Measurements from ENCODE around the gene ZNF346.
"Not testable (repeated sequence)": the region's sequence is repeated elsewhere in the genome, so short reads cannot be mapped to it uniquely, and the experiment has no call there.

ZNF346 gene

GRCh38 chr5:177008716-177009115 lies 13.8 kb upstream of the ZNF346 start:
- DNase-seq (ENCODE audit: low read depth in 1 of 2, low spot score in 1 of 2), result no peak

GRCh38 chr5:177010153-177010552 lies 12.3 kb upstream of the ZNF346 start:
- DNase-seq (ENCODE audit: low read depth in 1 of 2, low spot score in 1 of 2), result no peak

DNA sequence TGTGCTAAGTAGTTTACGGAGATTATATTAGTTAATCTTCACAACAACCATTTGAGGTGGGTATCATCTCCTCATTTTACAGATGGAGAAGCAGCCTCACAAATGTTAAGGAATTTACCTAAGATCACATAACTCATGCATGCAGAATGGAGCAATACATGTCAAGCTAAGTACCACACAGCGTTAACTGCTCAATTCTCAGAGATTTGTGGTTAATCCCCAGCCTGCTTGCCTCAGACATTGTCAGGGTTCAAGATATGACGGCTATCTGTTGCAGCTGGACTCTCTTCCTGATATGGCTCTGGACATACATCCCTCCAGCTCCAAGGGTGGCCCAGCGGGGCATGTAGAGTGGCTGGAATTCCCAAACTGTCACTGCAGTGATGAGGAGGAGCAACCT lies 7.3 kb upstream of the ZNF346 start:
- no peak for DNase-seq (ENCODE audit: low read depth in 1 of 2, low spot score in 1 of 2)

- DNase-seq (ENCODE audit: low read depth in 1 of 2, low spot score in 1 of 2), result no peak
These were observed 4.2 kb upstream of the ZNF346 start for GRCh38 chr5:177018341-177018740.

GRCh38 chr5:177020033-177020432 lies 2.5 kb upstream of the ZNF346 start:
- DNase-seq (ENCODE audit: low read depth in 1 of 2, low spot score in 1 of 2), result no peak

GRCh38 chr5:177023303-177023664 lies 788 bp downstream of the ZNF346 start:
- DNase-seq (ENCODE audit: low read depth in 1 of 2, low spot score in 1 of 2), result no peak

DNA sequence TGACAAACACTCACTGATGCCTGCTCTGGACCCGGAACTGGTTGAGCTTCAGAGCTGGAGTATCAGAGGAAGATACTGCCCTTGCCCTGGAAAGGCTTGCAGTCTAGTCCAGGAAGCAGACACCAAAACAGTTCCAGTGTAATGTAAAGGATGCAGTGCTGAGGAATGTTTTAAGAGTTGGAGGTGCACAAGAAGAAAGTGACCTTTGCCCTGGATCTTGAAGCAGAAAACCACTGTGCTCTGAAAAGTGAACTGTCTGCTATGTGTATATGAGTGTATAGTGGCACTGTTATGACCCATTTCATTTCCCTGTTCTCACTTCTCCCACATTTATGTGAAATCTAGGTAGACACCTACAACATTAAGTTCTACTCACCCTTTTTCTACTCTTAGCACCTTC lies 2.1 kb downstream of the ZNF346 start:
- no peak for DNase-seq (ENCODE audit: low read depth in 1 of 2, low spot score in 1 of 2)

- no peak for DNase-seq (ENCODE audit: low read depth in 1 of 2, low spot score in 1 of 2)
These were observed 2.7 kb downstream of the ZNF346 start for GRCh38 chr5:177025101-177025601.

DNA sequence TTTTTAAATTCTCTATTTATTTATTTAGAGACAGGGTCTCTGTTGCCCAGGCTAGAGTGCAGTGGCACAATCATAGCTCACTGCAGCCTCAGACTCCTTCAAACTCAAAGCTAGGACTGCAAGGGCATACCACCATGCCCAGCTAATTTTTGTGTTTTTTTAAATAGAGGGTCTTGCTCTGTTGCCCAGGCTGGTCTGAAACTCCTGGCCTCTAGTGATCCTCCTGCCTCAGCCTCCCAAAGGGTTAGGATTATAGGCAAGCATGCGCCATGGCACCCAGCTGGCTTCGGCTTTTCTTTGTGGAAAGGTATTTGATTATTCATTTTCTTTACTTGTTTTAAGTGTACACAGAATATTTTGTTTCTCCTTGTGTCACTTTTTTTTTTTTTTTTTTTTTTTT lies 5.2 kb downstream of the ZNF346 start:
- DNase-seq (ENCODE audit: low read depth in 1 of 2, low spot score in 1 of 2), result no peak

GRCh38 chr5:177029498-177029897 lies 7.0 kb downstream of the ZNF346 start:
- no peak for DNase-seq (ENCODE audit: low read depth in 1 of 2, low spot score in 1 of 2)

DNA sequence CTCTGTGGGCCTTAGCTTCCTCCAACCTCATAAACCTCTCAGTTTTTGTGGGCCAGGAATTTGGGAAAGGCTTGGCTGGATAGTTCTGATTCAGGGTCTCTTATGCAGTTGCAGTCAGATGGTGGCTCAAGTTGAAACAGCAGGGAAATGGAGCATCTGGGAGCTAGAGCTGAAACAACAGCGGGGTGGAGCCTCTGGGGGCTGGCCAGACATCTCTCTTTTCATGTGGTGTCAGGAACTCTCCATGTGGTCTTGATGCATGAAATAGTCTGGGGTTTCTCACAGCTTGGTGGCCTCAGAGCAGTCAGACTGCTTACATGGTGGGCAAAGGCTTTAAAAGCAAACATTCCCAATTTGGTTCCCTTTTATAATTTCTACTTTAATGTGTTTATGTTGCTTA lies 13.5 kb downstream of the ZNF346 start:
- no peak for DNase-seq (ENCODE audit: low read depth in 1 of 2, low spot score in 1 of 2)

DNA sequence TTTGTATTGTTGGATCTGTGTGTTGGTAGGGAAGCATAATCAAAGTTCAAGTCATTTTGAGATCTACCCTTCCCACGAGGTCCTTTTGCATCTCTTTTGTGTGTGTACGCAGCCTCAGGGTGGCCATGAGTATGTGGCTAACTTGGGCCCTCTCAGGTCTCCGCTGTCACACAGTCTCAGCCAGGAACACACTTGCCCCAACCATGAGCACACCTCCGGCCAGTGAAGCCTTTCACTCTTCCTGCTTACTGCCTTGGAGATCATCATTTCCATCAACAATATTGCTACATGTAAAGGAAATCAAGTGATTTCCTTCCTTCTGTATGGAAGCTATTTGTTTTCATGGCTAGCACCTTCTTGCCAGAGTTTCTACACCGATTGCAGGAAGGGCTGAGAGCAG lies 13.9 kb downstream of the ZNF346 start:
- DNase-seq (ENCODE audit: low read depth in 1 of 2, low spot score in 1 of 2), result no peak

- DNase-seq (ENCODE audit: low read depth in 1 of 2, low spot score in 1 of 2), result no peak
These were observed 14.4 kb downstream of the ZNF346 start for GRCh38 chr5:177036921-177037320.

DNA sequence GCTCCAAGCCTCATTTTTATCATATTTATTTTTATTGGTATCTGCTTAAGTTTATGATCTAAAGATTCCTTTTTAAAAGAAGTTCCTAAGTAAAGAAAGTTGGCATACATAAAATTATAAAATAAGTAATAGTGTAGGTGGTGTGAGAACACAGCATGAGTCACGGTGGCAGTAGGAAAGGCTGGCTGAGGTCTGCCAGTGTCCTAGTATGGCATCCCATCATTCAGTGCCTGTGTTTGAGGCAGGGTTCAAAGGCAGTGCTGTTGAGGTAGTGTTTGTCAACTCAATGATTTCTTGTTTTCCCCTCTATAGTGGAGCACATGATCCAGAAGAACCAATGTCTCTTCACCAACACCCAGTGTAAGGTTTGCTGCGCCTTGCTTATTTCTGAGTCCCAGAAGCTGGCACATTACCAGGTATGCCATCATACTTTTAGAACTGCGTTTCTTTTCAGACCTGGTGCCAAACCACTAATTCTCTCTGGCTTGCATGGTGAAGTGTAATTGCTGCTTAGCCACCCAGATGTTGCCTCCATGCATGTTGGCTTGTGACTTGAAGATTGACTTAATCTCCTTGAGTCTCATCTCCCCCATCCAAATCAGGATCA lies 18.4 kb downstream of the ZNF346 start:
- DNase-seq (ENCODE audit: low read depth in 1 of 2, low spot score in 1 of 2), result no peak

- DNase-seq (ENCODE audit: low read depth in 1 of 2, low spot score in 1 of 2), result no peak
These were observed 19.4 kb downstream of the ZNF346 start for GRCh38 chr5:177041936-177042335.

GRCh38 chr5:177043114-177043513 lies 20.6 kb downstream of the ZNF346 start:
- no peak for DNase-seq (ENCODE audit: low read depth in 1 of 2, low spot score in 1 of 2)

DNA sequence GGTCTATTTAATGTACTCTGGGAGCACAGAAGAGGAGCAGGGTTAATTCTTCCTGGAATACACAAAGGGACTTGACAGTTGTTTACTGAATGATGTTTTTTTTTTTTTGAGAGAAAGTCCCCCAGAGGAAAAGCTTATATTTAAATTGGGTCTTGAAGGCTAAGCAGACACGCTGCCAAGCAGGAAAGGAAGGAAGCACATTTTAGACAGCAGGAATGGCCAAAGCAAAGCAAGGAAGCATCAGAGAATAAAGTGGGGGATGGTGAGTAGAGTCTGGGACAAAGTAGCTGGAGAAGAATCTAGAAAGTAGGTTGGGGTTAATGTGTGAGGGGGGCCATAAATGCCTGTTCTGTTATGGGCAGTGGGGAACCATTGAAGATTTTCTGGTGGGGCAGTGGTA lies 21.5 kb downstream of the ZNF346 start:
- no peak for DNase-seq (ENCODE audit: low read depth in 1 of 2, low spot score in 1 of 2)

- no peak for DNase-seq (ENCODE audit: low read depth in 1 of 2, low spot score in 1 of 2)
These were observed 22.1 kb downstream of the ZNF346 start for GRCh38 chr5:177044641-177045040.

DNA sequence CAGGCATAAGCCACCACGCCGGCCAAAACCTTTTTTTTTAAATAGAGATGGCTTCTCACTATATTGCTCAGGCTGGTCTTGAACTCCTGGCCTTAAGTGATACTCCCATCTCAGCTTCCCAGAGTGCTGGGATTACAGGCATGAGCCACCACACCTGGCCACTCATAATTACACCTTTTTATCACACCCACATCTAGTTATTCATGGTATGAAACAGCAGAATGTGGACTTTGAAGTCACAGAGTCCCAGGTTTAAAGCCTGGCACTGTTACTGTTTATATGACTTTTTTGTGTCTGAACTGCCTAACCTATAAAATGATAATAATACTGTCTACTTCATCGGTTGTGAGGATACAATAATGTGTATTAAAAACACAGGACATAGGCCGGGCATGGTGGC lies 23.1 kb downstream of the ZNF346 start:
- no peak for DNase-seq (ENCODE audit: low read depth in 1 of 2, low spot score in 1 of 2)

DNA sequence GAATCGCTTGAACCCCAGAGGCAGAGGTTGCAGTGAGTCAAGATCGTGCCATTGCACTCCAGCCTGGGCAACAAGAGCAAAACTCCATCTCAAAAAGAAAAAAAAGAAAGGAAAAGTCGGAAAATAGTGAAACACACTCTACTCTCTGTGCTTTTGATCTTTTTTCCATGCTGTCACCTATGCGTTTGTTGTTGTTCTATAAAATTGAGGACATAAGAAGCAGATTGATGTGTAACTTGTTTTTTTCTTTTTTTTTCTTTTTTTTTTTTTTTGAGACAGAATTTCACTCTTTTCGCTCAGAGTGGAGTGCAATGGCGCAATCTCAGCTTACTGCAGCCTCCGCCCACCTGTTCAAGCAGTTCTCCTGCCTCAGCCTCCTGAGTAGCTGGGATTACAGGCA lies 26.0 kb downstream of the ZNF346 start:
- not testable (repeated sequence) for DNase-seq (ENCODE audit: low read depth in 1 of 2, low spot score in 1 of 2)

DNA sequence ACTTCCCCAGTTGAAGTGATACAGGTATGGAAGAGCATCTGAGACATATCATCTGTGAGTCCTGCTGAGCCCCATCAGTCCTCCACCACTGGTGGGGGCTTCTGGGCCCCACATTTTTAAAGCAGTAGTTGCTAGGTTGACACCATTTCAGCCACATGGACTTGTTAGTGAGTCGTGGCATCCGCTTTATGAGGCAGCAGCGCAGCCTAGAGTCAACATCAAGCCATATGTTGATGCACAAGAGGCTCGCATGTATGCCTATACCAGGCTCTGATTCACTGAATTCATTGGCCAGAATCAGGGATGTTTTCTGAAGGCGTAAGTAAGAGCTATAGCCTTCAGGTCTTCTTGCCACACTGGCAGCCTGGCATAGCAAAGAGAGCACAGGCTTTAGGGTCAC lies 26.8 kb downstream of the ZNF346 start:
- no peak for DNase-seq (ENCODE audit: low read depth in 1 of 2, low spot score in 1 of 2)

GRCh38 chr5:177064500-177065277 lies 42.2 kb downstream of the ZNF346 start:
- no peak for DNase-seq (ENCODE audit: low read depth in 1 of 2, low spot score in 1 of 2)

- no peak for DNase-seq (ENCODE audit: low read depth in 1 of 2, low spot score in 1 of 2)
These were observed 43.0 kb downstream of the ZNF346 start for GRCh38 chr5:177065491-177065890.
